K562 (cell line): ENCODE results near the gene MAN2A1. TPM values are rescaled to one million over a fixed set of nuclear protein-coding genes. Genes with fewer than 3 reads are reported as not detected.
A peak's percentile ranks its signal among the peaks of the same experiment; 100 is the strongest.

Experiments used
- ARID3B ChIP-seq: fragments of 250-450 bp; sonication (Bioruptor Pico); IDR thresholded peaks from 2 replicates; pipeline ENCODE4 v1.4.0; 2020; ENCODE audit warnings: borderline replicate concordance
- CBX8 ChIP-seq: fragments of 200-600 bp; sonication (generic); IDR thresholded peaks from 2 replicates; pipeline ENCODE4 v1.6.1; 2012; ENCODE audit warnings: borderline replicate concordance, mixed run types, low read depth, mild to moderate bottlenecking, moderate library complexity, mixed read lengths, low read length, control low read depth, inconsistent platforms; ENCODE audit not compliant: poor library complexity, severe bottlenecking; ENCODE audit errors: extremely low read depth
- COPS2 ChIP-seq: fragments of 450-650 bp; conservative IDR thresholded peaks from 2 replicates; pipeline ENCODE4 v1.6.1; 2016; ENCODE audit warnings: mild to moderate bottlenecking, moderate library complexity
- DNMT1 ChIP-seq: fragments of 450-650 bp; IDR thresholded peaks from 2 replicates; pipeline ENCODE4 v1.6.1; 2016; ENCODE audit warnings: antibody characterized with exemption, mild to moderate bottlenecking
- EGR1 ChIP-seq: fragments of 450-650 bp; conservative IDR thresholded peaks from 2 replicates; pipeline ENCODE4 v1.6.1; 2017; ENCODE audit warnings: mild to moderate bottlenecking
- ETS1 ChIP-seq: conservative IDR thresholded peaks from 2 replicates; pipeline ENCODE4 v1.6.1; 2011; ENCODE audit warnings: low read depth, mild to moderate bottlenecking, low read length; ENCODE audit not compliant: control insufficient read depth
- HEY1 ChIP-seq: fragments of 250-450 bp; sonication (Bioruptor Pico); IDR thresholded peaks from 2 replicates; pipeline ENCODE4 v1.5.0; 2020; ENCODE audit warnings: mild to moderate bottlenecking, moderate library complexity, borderline replicate concordance
- NFIC ChIP-seq: fragments of 450-650 bp; IDR thresholded peaks from 2 replicates; pipeline ENCODE4 v1.6.1; 2017; ENCODE audit warnings: mild to moderate bottlenecking, inconsistent platforms
- RAD21 ChIP-seq, 2 experiments: fragments of 250-450 bp in 1 of 2; fragments of 450-650 bp in 1 of 2; sonication (Bioruptor Pico) in 1 of 2; formaldehyde crosslinking in 1 of 2; IDR thresholded peaks in 1 of 2; conservative IDR thresholded peaks in 1 of 2; 2 replicates each; pipeline versions ENCODE4 v1.4.0 to v1.8.0; 2020 to 2022; ENCODE audit warnings: mild to moderate bottlenecking in 2 of 2, moderate library complexity in 1 of 2
- RBBP5 ChIP-seq: fragments of 200-600 bp; sonication (generic); IDR thresholded peaks from 2 replicates; pipeline ENCODE4 v1.6.1; 2012; ENCODE audit warnings: borderline replicate concordance, mild to moderate bottlenecking, low read length, control low read depth, inconsistent platforms; ENCODE audit not compliant: insufficient read depth, poor library complexity, severe bottlenecking
- SRSF3 ChIP-seq: fragments of 200-400 bp; formaldehyde crosslinking; IDR thresholded peaks from 2 replicates; pipeline ENCODE4 v1.6.1; 2016; ENCODE audit warnings: mild to moderate bottlenecking, low read length, moderate library complexity; ENCODE audit not compliant: insufficient read depth
- TRIM24 ChIP-seq, 2 experiments: fragments of 450-650 bp; IDR thresholded peaks; 2 replicates each; pipeline ENCODE4 v1.6.1; 2016
- U2AF1 ChIP-seq: fragments of 200-400 bp; formaldehyde crosslinking; optimal IDR thresholded peaks from 2 replicates; pipeline ENCODE3; 2017; ENCODE audit warnings: mild to moderate bottlenecking, low read depth, low read length, moderate library complexity
- ZKSCAN1 ChIP-seq: fragments of 150-350 bp; IDR thresholded peaks from 2 replicates; pipeline ENCODE4 v1.6.1; 2016; ENCODE audit warnings: low read depth, low read length
- ZNF311 ChIP-seq: fragments of 250-450 bp; sonication (Bioruptor Pico); IDR thresholded peaks from 2 replicates; pipeline ENCODE4 v1.4.0; 2020; ENCODE audit warnings: mild to moderate bottlenecking, moderate library complexity
- ZNF347 ChIP-seq: fragments of 450-650 bp; formaldehyde crosslinking; IDR thresholded peaks from 2 replicates; pipeline ENCODE4 v1.4.0; 2020; ENCODE audit warnings: low read depth, mild to moderate bottlenecking, moderate library complexity
- ZNF830 ChIP-seq: fragments of 250-450 bp; sonication (Bioruptor Pico); IDR thresholded peaks from 2 replicates; pipeline ENCODE4 v1.5.0; 2021; ENCODE audit warnings: mild to moderate bottlenecking
- polyA plus RNA-seq, 8 experiments: library from polyadenylated mRNA; depleted of rRNA in 4 of 8; stranded (reverse) in 5 of 8; unstranded in 3 of 8; fragments of >200 nt; fragmentation: Nextera tagmentation in 2 of 8; fragmentation: Illumina TruSeq in 1 of 8; extraction: Ambion mirVana in 2 of 8; extraction: Trizol in 1 of 8; gene quantifications; 2 replicates each; pipeline versions ENCODE4 v1.2.1 to v1.2.3, GENCODE V29; 2011 to 2014; ENCODE audit warnings: inconsistent platforms in 1 of 8, missing spikeins in 1 of 8
- total RNA-seq, 7 experiments: library from RNA; depleted of rRNA in 6 of 7; stranded (reverse); fragments of >200 nt in 6 of 7; fragmentation: Illumina TruSeq in 2 of 7; extraction: Trizol in 2 of 7; gene quantifications; 2 replicates each; pipeline versions ENCODE4 v1.2.1 to v1.2.3, GENCODE V29; 2011 to 2021; ENCODE audit warnings: low replicate concordance in 1 of 7
- TF ChIP-seq, protein P1 (sequence below), 2 experiments: IDR thresholded peaks; 2 replicates each; pipeline ENCODE4 v1.6.1; 2012; ENCODE audit warnings: improper control_type of control experiment in 2 of 2, low read depth in 2 of 2, low read length in 2 of 2, borderline replicate concordance in 1 of 2
- TF ChIP-seq, protein P2 (sequence below): fragments of 450-650 bp; formaldehyde crosslinking; conservative IDR thresholded peaks from 2 replicates; pipeline ENCODE4 v1.4.0; 2022; ENCODE audit warnings: mild to moderate bottlenecking, missing genetic modification characterization

The MAN2A1 gene
- total and polyA plus RNA-seq, 9 of the 15 experiments (the other 6 are each of a cell fraction or from before 2014, with no cell fraction given) = 5.2 to 32.0 (median 19.8) TPM

- TF ChIP-seq ARID3B = no peak
- no peak for TF ChIP-seq ZKSCAN1
- no peak for TF ChIP-seq ETS1
- TF ChIP-seq SRSF3 = no peak
- TF ChIP-seq CBX8 = no peak
- TF ChIP-seq RAD21 (CRISPR knock-in tag; conservative IDR thresholded peaks at IDR 0.05 in 1 of 2, IDR thresholded peaks at IDR 0.05 in 1 of 2) = peak in 1 of 2 experiments; percentile 38; a peak in 2 of 4 replicates
- no peak for TF ChIP-seq ZNF347
- TF ChIP-seq, protein P1, sequence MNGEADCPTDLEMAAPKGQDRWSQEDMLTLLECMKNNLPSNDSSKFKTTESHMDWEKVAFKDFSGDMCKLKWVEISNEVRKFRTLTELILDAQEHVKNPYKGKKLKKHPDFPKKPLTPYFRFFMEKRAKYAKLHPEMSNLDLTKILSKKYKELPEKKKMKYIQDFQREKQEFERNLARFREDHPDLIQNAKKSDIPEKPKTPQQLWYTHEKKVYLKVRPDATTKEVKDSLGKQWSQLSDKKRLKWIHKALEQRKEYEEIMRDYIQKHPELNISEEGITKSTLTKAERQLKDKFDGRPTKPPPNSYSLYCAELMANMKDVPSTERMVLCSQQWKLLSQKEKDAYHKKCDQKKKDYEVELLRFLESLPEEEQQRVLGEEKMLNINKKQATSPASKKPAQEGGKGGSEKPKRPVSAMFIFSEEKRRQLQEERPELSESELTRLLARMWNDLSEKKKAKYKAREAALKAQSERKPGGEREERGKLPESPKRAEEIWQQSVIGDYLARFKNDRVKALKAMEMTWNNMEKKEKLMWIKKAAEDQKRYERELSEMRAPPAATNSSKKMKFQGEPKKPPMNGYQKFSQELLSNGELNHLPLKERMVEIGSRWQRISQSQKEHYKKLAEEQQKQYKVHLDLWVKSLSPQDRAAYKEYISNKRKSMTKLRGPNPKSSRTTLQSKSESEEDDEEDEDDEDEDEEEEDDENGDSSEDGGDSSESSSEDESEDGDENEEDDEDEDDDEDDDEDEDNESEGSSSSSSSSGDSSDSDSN (IDR thresholded peaks at IDR 0.05; ENCODE audit: borderline replicate concordance in 1 of 2, low read depth in 2 of 2, low read length in 2 of 2) = peak in 1 of 2 experiments; percentile 56; a peak in 1 of 4 replicates
- no peak for TF ChIP-seq ZNF311
- peak; percentile 89 for TF ChIP-seq U2AF1
- no peak for TF ChIP-seq COPS2
- TF ChIP-seq RBBP5 = no peak
- TF ChIP-seq, protein P2, sequence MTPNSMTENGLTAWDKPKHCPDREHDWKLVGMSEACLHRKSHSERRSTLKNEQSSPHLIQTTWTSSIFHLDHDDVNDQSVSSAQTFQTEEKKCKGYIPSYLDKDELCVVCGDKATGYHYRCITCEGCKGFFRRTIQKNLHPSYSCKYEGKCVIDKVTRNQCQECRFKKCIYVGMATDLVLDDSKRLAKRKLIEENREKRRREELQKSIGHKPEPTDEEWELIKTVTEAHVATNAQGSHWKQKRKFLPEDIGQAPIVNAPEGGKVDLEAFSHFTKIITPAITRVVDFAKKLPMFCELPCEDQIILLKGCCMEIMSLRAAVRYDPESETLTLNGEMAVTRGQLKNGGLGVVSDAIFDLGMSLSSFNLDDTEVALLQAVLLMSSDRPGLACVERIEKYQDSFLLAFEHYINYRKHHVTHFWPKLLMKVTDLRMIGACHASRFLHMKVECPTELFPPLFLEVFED (CRISPR knock-in tag) = 0 out of 2 replicates have a peak, but pooled peaks have one; percentile 16
- peak; percentile 49 for TF ChIP-seq EGR1
- 0 out of 2 replicates have a peak, but pooled peaks have one; percentile 37 for TF ChIP-seq ZNF830 (CRISPR knock-in tag)
- TF ChIP-seq NFIC = 0 out of 2 replicates have a peak, but pooled peaks have one; percentile 5
- no peak for TF ChIP-seq TRIM24 (IDR thresholded peaks at IDR 0.05)
- TF ChIP-seq HEY1 (CRISPR knock-in tag) = 0 out of 2 replicates have a peak, but pooled peaks have one; percentile 26
- TF ChIP-seq DNMT1 = no peak
Measured at GRCh38 chr5:109689740-109690241, at the start of gene MAN2A1 (continued).
